Bronchial epithelial cell (primary cell): ENCODE data around the gene PPP4C. TPM values are rescaled to one million over a fixed set of nuclear protein-coding genes. Genes with fewer than 3 reads are reported as not detected.
A peak's percentile ranks its signal among the peaks of the same experiment; 100 is the strongest.

Experiments
- DNase-seq: peaks from one replicate; pipeline ENCODE4 v3.0.0-alpha.2; 2010; ENCODE audit warnings: low read depth
- FAIRE-seq: peaks from 2 replicates; lab custom pipeline; 2011; peaks lifted over from hg19 to GRCh38; lab: Jason Lieb, UNC
- H3K27me3 ChIP-seq: 2 replicates; pipeline ENCODE4 v1.5.1; 2011; ENCODE audit warnings: low read length; ENCODE audit not compliant: control insufficient read depth, insufficient read depth
- H3K36me3 ChIP-seq: 2 replicates; pipeline ENCODE4 v1.5.1; 2011; ENCODE audit warnings: low read length; ENCODE audit not compliant: control insufficient read depth, insufficient read depth
- H3K4me3 ChIP-seq: 2 replicates; pipeline ENCODE4 v1.5.1; 2011; ENCODE audit warnings: mild to moderate bottlenecking, low read depth, low read length, control low read depth
- total RNA-seq: library from RNA; depleted of rRNA; stranded (reverse); fragments of >200 nt; gene quantifications from 2 replicates; pipeline ENCODE4 v1.2.1, GENCODE V29; 2014
- TF ChIP-seq, protein P1 (sequence below): IDR thresholded peaks from 2 replicates; pipeline ENCODE4 v1.5.1; 2011; ENCODE audit warnings: mild to moderate bottlenecking, moderate library complexity, low read length, control low read depth, inconsistent platforms; ENCODE audit not compliant: insufficient read depth, severe bottlenecking

PPP4C gene
- total RNA-seq, 1 donor from 2014 or later = 249 TPM

DNA sequence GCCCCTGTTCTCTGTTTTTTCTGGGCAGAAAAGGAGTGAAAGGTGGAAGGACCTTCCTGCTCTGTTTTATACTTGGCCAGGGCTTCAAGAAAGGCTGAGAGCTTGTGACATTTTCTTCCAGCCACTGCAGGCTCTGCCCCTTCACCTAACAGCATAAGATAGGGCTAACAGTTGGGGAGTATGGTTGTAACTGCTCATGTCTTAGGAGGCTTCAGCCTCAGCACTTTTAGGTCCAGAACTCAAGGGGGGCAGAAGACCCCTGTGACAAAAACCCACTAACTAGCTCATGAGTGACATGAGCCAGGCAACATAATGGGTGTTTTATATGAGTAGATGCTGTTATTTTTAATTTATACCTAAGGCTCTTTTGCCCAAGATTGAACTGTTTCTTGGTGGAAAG, 5.3 kb upstream of the PPP4C start:
- TF ChIP-seq, protein P1, sequence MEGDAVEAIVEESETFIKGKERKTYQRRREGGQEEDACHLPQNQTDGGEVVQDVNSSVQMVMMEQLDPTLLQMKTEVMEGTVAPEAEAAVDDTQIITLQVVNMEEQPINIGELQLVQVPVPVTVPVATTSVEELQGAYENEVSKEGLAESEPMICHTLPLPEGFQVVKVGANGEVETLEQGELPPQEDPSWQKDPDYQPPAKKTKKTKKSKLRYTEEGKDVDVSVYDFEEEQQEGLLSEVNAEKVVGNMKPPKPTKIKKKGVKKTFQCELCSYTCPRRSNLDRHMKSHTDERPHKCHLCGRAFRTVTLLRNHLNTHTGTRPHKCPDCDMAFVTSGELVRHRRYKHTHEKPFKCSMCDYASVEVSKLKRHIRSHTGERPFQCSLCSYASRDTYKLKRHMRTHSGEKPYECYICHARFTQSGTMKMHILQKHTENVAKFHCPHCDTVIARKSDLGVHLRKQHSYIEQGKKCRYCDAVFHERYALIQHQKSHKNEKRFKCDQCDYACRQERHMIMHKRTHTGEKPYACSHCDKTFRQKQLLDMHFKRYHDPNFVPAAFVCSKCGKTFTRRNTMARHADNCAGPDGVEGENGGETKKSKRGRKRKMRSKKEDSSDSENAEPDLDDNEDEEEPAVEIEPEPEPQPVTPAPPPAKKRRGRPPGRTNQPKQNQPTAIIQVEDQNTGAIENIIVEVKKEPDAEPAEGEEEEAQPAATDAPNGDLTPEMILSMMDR = no peak
- FAIRE-seq = no peak
- H3K4me3 ChIP-seq = no peak overlapping the region
- no peaks in the 10 kb centered on the region for H3K27me3 ChIP-seq
- peaks cover 41% of the 10 kb centered on the region for H3K36me3 ChIP-seq
- no peak for DNase-seq

DNA sequence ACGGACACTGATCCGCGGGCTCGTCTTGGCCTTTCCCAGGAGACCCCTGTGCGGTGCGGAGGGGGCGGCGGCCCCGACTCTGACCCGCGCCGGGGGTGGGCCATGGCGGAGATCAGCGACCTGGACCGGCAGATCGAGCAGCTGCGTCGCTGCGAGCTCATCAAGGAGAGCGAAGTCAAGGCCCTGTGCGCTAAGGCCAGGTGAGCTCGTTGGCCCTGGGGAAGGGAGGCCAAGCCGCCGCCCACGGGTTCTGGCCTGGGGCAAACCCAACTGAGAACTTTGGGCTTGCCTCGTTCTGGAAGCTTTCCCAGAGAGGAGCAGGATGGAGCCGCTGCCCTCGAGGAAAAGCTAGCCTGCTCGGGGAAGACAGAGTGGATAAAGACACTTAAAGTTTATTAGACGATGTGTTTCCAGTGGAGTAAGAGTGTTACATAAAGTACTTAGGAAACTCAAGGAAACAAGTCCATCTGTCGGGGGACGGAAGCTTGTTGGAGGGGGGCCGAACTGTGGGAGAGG, 540 bp downstream of the PPP4C start:
- peaks cover 16% of the 10 kb centered on the region for H3K36me3 ChIP-seq
- H3K4me3 ChIP-seq = peak overlapping the region; percentile 91
- TF ChIP-seq, protein P1 = no peak
- FAIRE-seq = no peak
- DNase-seq = no peak
- no peaks in the 10 kb centered on the region for H3K27me3 ChIP-seq

DNA sequence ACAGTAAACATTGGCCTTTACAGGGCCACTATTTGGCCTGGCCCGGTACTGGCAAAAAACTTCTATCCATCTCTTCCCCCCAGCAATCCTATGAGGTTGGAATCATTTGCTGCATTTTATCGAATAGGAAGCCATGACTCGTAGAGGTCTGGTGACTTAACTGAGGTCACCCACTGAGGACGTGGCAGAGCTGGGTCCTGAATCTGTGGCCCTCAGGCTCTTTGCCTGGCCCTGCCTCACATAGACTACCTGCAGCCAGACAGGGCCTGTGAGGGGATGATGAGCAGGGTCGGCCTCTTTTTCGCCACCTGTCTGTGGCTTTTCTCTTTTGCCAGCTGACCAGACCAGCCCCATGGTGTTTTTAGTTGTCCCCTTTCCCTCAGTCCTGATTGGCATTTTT, 1.9 kb downstream of the PPP4C start:
- no peaks in the 10 kb centered on the region for H3K27me3 ChIP-seq
- no peak overlapping the region for H3K4me3 ChIP-seq
- TF ChIP-seq, protein P1 = no peak
- FAIRE-seq = no peak
- peaks cover 23% of the 10 kb centered on the region for H3K36me3 ChIP-seq
- no peak for DNase-seq

DNA sequence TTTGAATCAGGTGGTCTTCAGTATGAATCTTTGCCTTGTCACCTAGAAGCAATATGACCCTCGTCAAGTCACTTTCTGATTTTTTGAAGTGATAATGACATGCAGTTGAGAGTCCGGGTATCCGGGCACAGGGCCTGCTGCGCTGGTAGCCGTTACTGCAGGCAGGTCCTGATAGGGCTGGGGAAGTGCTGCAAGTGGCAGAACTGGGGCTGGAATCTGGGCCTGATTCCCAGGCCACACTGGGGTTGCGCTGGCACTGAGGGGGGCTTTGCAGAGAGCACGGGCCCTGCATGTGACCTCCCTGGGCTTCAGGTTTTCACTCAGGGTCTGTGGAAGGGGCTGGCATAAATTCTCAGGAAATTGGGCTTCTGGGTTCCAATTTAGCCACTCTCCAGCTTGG, 3.0 kb downstream of the PPP4C start:
- FAIRE-seq (no peak), DNase-seq (no peak)
- Histone ChIP-seq H3K27me3 (no peaks in the 10 kb centered on the region), H3K4me3 (no peak overlapping the region), H3K36me3 (peaks cover 33% of the 10 kb centered on the region)
- TF ChIP-seq, protein P1 = no peak

DNA sequence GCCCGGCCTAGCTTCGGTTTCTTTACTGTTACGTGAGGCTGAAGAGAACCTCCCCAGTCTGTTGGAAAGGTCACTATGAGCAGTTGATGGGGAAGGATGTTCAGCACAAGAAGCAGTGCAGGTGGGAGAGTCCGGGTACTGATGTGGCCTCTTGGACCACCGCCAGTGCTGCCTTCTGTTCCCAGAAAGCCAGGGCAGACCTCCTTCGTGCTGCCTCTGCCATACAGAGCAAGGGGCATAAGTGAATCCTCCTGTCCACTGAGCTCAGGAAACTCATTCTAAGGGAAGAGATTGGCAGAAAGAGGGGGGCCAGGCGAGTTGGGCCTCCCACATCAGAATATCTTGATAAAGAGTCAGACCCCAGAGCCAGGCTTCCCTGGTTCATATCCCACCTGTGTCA, 3.7 kb downstream of the PPP4C start:
- H3K36me3 ChIP-seq = peaks cover 39% of the 10 kb centered on the region
- no peak for DNase-seq
- TF ChIP-seq, protein P1 = no peak
- H3K27me3 ChIP-seq = no peaks in the 10 kb centered on the region
- no peak for FAIRE-seq
- H3K4me3 ChIP-seq = no peak overlapping the region

DNA sequence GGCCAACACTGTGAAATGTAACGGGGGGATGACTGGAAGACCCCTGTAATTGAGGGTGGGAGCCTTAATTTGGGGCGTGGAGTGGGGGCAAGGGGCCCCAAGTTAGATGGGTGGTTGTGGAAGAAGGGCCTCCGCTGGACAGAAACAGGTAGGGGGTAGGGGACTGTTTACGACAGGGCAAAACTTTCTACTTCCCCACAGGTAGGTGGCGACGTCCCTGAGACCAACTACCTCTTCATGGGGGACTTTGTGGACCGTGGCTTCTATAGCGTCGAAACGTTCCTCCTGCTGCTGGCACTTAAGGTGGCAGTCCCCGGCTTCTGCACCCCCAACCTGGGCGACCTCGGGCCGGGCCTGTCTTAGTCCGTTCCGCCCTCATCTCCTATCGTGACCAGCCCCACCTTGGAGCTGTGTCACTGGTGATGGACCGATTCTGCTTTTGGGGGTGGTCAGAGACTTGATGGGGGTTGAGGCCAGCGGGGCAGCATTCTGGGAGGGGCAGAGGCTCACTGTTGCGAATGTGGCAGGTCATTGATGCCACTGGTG, 6.8 kb downstream of the PPP4C start:
- DNase-seq (no peak), FAIRE-seq (no peak)
- Histone ChIP-seq H3K27me3 (no peaks in the 10 kb centered on the region), H3K4me3 (no peak overlapping the region), H3K36me3 (peaks cover 45% of the 10 kb centered on the region)
- TF ChIP-seq, protein P1 = peak; percentile 26
